HG03025 (cell line): ENCODE results near the gene FGL2.
"Not testable (repeated sequence)": the region's sequence is repeated elsewhere in the genome, so short reads cannot be mapped to it uniquely, and the experiment has no call there.

Experiments used
- ATAC-seq: cut with Tn5 transposase; IDR thresholded peaks from one replicate; pipeline ENCODE4 v1.9.1; 2021; ENCODE audit warnings: mild to moderate bottlenecking, moderate library complexity; ENCODE audit not compliant: unreplicated experiment, low FRiP score

Gene FGL2

GRCh38 chr7:77157446-77157845 lies 42.2 kb downstream of the FGL2 start:
- peak; percentile 51 for ATAC-seq

DNA sequence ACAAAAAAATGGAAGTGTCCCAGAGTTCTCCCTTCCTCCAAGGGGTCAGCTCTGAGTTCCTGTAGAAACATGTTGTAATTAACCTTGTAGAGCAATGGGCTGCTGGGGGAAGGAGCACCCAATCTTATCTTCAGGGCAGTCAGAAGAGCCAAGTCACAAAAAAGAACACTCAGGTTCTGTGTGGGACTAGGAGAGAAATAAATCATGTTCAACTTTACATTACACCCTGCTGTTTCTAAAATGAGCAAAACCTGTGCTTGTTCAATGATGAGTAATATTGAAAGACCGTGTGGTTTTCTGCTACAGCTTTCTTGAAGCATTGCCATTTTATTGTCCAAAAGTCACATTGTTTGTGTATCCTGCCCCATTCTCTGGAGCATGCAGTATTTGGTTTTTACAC lies 42.6 kb downstream of the FGL2 start:
- ATAC-seq: peak; percentile 82

DNA sequence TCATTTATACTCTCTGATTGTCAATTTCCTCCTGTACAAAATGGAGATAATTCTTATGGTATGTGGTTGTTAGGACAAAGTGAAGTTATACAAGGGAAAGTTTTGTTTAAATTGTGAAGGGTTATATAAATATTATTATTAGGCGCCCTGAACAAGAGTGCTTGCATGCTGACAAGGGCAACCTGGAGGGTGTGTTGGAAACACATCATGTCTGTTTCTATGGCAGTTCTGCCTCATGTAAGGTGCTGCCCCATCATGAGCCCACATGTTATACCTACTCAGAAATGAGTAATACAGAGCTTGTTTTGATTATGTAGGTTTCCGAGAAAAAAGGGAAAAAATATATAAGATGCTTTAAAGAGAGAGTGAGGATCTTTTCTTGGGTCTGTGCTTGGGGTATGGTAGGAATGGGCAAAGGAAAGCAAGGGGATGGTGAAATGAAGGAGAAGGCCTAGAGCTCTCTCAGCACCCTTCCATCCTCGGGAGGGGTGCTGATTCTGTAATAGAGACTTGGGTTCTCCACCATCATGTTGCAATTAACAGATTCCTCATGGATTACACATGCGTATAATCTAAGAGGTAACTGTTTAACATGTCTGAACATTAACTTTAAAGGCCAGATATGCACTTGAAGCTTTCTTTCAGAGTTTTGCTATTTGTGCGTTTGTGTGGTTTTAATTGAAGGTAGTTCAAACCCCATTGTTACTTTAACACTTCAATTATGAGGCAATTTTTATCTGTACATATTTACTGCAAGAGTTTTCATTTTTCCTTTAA lies 43.8 kb downstream of the FGL2 start:
- ATAC-seq: not testable (repeated sequence)

- ATAC-seq: not testable (repeated sequence)
Measured at GRCh38 chr7:77154917-77155464, 44.6 kb downstream of the FGL2 start.

DNA sequence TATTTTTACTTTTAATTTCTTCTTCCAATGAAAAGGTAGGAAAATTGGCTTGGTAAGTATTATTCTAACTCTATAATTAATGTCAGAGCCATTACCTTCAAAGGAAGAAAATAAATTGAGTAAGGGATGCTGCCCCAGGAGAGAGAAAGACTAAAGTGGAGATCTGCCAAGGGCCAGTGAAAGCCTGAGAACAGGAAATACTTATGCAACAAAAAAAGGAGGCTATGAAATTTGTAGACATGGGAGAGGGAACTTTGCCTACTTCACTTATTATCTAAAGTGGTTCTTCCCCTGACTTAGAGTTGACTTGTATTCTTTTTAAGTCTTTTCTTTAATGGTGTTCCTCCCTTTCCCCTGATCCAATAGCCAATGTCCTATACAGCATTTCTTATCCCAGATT lies 47.4 kb downstream of the FGL2 start:
- ATAC-seq: not testable (repeated sequence)
